HepG2 (cell line): ENCODE measurements around the gene NSUN5. TPM values are rescaled to one million over a fixed set of nuclear protein-coding genes. Genes with fewer than 3 reads are reported as not detected.
"Not testable (repeated sequence)": the region's sequence is repeated elsewhere in the genome, so short reads cannot be mapped to it uniquely, and the experiment has no call there.

Source experiments
- ATAC-seq: fragments of 200-7000 bp; cut with Tn5 transposase; 3 replicates; pipeline ENCODE4 v1.9.1; 2020; ENCODE audit warnings: mild to moderate bottlenecking, moderate library complexity
- BruUV-seq: library from RNA; stranded (reverse); fragments of 400-500 nt; replicated peaks from 2 replicates; lab custom pipeline; 2021; lab: Mats Ljungman, UMichigan
- CTCF ChIA-PET: fragments of 300-600 bp; formaldehyde crosslinking; extraction: SDS; loops from one replicate; lab custom pipeline; 2021; ENCODE audit warnings: low total read pairs, inconsistent platforms, low intra/inter-chr PET ratio; lab: Yijun Ruan, JAX
- POLR2A ChIA-PET: fragments of 350-600 bp; sonication (Branson Sonifier 250); formaldehyde crosslinking; loops from one replicate; lab custom pipeline; 2020; ENCODE audit warnings: antibody characterized with exemption, inconsistent platforms; lab: Yijun Ruan, JAX
- DNase-seq: peaks from one replicate; pipeline ENCODE4 v3.0.0-alpha.2; 2015; ENCODE audit warnings: low spot score
- FAIRE-seq: peaks from 3 replicates; lab custom pipeline; 2011; peaks lifted over from hg19 to GRCh38; lab: Jason Lieb, UNC
- H2AFZ ChIP-seq: one replicate; pipeline ENCODE4 v1.6.1; 2011; ENCODE audit warnings: low read length, inconsistent platforms
- H3K27ac ChIP-seq: fragments of 300-600 bp; 3 replicates; pipeline ENCODE4 v1.8.0; 2011; ENCODE audit warnings: mixed run types, mild to moderate bottlenecking, mixed read lengths, low read length, inconsistent platforms; ENCODE audit not compliant: insufficient read depth; ENCODE audit errors: extremely low read length
- H3K27me3 ChIP-seq, 2 experiments: fragments of 200-600 bp in 1 of 2; 2 replicates in 1 of 2; 3 replicates in 1 of 2; pipeline versions ENCODE4 v1.6.0 to v1.8.0; 2011; ENCODE audit warnings: low read length in 2 of 2, mild to moderate bottlenecking in 2 of 2, moderate library complexity in 2 of 2, inconsistent platforms in 1 of 2; ENCODE audit not compliant: insufficient read depth in 2 of 2, control insufficient read depth in 1 of 2
- H3K36me3 ChIP-seq, 2 experiments: fragments of 200-600 bp in 1 of 2; replicated peaks in 1 of 2; 2 replicates in 1 of 2; 3 replicates in 1 of 2; pipeline versions ENCODE4 v1.5.1 to v1.8.0; 2011; ENCODE audit warnings: low read length in 2 of 2, inconsistent platforms in 1 of 2; ENCODE audit not compliant: insufficient read depth in 2 of 2, control insufficient read depth in 1 of 2
- H3K4me1 ChIP-seq: 2 replicates; pipeline ENCODE4 v1.5.1; 2012; ENCODE audit warnings: low read length, inconsistent platforms; ENCODE audit not compliant: insufficient read depth
- H3K4me2 ChIP-seq: 2 replicates; pipeline ENCODE4 v1.6.0; 2011; ENCODE audit warnings: low read depth, low read length, inconsistent platforms
- H3K4me3 ChIP-seq, 3 experiments: fragments of 200-600 bp in 1 of 3; sonication (generic), shearing (Covaris generic) in 1 of 3; replicated peaks in 1 of 3; 2 replicates each; pipeline ENCODE4 v1.5.1; 2011 to 2016; ENCODE audit warnings: low read length in 3 of 3, inconsistent platforms in 2 of 3, low read depth in 2 of 3, mild to moderate bottlenecking in 2 of 3, control low read depth in 1 of 3, mixed read lengths in 1 of 3; ENCODE audit not compliant: insufficient read depth in 1 of 3
- H3K79me2 ChIP-seq: one replicate; pipeline ENCODE4 v1.6.1; 2011; ENCODE audit warnings: low read length, inconsistent platforms; ENCODE audit not compliant: insufficient read depth
- H3K9ac ChIP-seq: 2 replicates; pipeline ENCODE4 v1.6.0; 2011; ENCODE audit warnings: mild to moderate bottlenecking, low read depth, low read length, inconsistent platforms; ENCODE audit not compliant: insufficient read depth
- H3K9me3 ChIP-seq: 2 replicates; pipeline ENCODE4 v1.5.1; 2012; ENCODE audit warnings: mild to moderate bottlenecking, low read length
- H4K20me1 ChIP-seq: 2 replicates; pipeline ENCODE4 v1.6.0; 2011; ENCODE audit warnings: inconsistent platforms, mild to moderate bottlenecking, low read length, moderate library complexity; ENCODE audit not compliant: insufficient read depth
- WGBS: methylation state at CpG from one replicate; pipeline ENCODE4 v1.1.6; 2017; ENCODE audit warnings: low lambda C conversion rate; 5-methylcytosine and 5-hydroxymethylcytosine counted together
- in situ Hi-C: cut with HindIII; loops from 2 replicates; pipeline ENCODE4 v1.10.0; 2017; ENCODE audit warnings: low pct_unique_long_range_greater_than_20kb; ENCODE audit not compliant: extremely low pct_ligation_motif_present
- intact Hi-C: fragments of 100-400 bp; cut with micrococcal nuclease; formaldehyde crosslinking; loops from one replicate; pipeline ENCODE4 v1.10.0; 2022; ENCODE audit not compliant: unreplicated experiment
- polyA plus RNA-seq, 8 experiments: library from polyadenylated mRNA; depleted of rRNA in 3 of 8; stranded (reverse) in 7 of 8; unstranded in 1 of 8; fragments of >200 nt; fragmentation: Illumina TruSeq in 4 of 8; extraction: Trizol in 4 of 8; gene quantifications; 2 replicates each; pipeline versions ENCODE4 v1.2.1 to v1.2.3, GENCODE V29; 2011 to 2016; ENCODE audit warnings: low read depth in 4 of 8, missing spikeins in 1 of 8, mixed read lengths in 1 of 8; ENCODE audit not compliant: insufficient read depth in 1 of 8
- total RNA-seq, 5 experiments: library from RNA; depleted of rRNA; stranded (reverse); fragments of >200 nt; fragmentation: Illumina TruSeq; extraction: Trizol; gene quantifications; 2 replicates each; pipeline ENCODE4 v1.2.3, GENCODE V29; 2016; ENCODE audit warnings: low read depth in 1 of 5
- TF ChIP-seq, protein P1 (sequence below): sonication (generic); formaldehyde crosslinking; IDR thresholded peaks from 2 replicates; pipeline ENCODE4 v1.4.0; 2020; ENCODE audit warnings: missing genetic modification reagents

NSUN5 gene
- total and polyA plus RNA-seq, 2 of the 13 experiments (the other 11 are each of a cell fraction or from before 2014, with no cell fraction given), result 19.9 to 35.8 TPM

GRCh38 chr7:73301108-73301507 is 7.5 kb downstream of the NSUN5 start:
- ATAC-seq, result peak; percentile 79
- H3K27ac ChIP-seq, FAIRE-seq, POLR2A ChIA-PET, H3K4me2 ChIP-seq, H3K79me2 ChIP-seq: not testable (repeated sequence)
- TF ChIP-seq, protein P1, sequence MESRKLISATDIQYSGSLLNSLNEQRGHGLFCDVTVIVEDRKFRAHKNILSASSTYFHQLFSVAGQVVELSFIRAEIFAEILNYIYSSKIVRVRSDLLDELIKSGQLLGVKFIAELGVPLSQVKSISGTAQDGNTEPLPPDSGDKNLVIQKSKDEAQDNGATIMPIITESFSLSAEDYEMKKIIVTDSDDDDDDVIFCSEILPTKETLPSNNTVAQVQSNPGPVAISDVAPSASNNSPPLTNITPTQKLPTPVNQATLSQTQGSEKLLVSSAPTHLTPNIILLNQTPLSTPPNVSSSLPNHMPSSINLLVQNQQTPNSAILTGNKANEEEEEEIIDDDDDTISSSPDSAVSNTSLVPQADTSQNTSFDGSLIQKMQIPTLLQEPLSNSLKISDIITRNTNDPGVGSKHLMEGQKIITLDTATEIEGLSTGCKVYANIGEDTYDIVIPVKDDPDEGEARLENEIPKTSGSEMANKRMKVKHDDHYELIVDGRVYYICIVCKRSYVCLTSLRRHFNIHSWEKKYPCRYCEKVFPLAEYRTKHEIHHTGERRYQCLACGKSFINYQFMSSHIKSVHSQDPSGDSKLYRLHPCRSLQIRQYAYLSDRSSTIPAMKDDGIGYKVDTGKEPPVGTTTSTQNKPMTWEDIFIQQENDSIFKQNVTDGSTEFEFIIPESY (CRISPR knock-in tag), result peak; percentile 22; the same call in 1 of the 2 replicates
- TF ChIP-seq, all 625 proteins: peak for 1; not testable (repeated sequence) for 624
- 100% methylated on average over 2 of the region's 14 CpGs for WGBS
- H3K4me1 ChIP-seq, H3K27me3 ChIP-seq, H3K4me3 ChIP-seq, H3K9ac ChIP-seq, H3K9me3 ChIP-seq, H4K20me1 ChIP-seq, intact Hi-C loops, BruUV-seq, CTCF ChIA-PET, DNase-seq, in situ Hi-C loops, H3K36me3 ChIP-seq, H2AFZ ChIP-seq: not testable (repeated sequence)

DNA sequence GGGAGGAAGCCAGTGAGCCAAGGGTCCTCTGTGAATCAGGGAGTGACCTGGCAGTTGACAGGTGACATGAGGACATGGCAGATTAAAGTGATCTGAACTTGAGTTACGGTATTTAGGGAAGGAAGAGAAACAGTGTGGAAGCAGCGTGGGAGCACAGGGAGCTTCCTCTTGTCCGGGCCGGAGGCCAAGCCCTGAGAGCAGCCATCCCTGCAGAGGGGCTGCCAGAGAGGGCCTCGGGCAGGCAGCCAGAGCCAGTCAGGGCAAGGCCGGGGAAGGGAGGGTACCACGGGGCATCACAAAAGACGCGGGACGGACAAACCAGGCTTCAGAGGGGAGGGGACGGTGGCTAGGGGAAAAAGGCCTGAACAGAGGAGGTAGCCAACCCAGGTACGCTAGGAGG is 8.8 kb downstream of the NSUN5 start:
- CTCF ChIA-PET, BruUV-seq, H3K9ac ChIP-seq, H3K27ac ChIP-seq, POLR2A ChIA-PET, FAIRE-seq, H3K9me3 ChIP-seq, DNase-seq, H3K27me3 ChIP-seq, H4K20me1 ChIP-seq, H3K4me2 ChIP-seq, H3K36me3 ChIP-seq, intact Hi-C loops, ATAC-seq, in situ Hi-C loops, H2AFZ ChIP-seq, H3K4me3 ChIP-seq, H3K79me2 ChIP-seq, H3K4me1 ChIP-seq: not testable (repeated sequence)
- WGBS, result 90% methylated on average over 6 of the region's 12 CpGs

DNA sequence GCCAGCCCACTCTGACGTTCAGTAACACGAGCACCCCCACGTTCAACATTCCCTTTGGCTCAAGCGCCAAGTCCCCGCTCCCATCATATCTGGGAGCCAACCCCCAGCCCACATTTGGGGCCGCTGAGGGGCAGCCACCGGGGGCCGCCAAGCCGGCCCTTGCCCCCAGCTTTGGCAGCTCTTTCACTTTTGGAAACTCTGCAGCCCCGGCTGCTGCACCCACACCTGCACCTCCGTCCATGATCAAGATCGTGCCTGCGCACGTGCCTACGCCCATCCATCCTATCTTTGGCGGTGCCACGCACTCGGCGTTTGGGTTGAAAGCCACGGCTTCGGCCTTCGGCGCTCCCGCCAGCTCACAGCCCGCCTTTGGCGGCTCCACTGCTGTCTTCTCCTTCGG is 10.9 kb downstream of the NSUN5 start:
- H3K4me3 ChIP-seq, in situ Hi-C loops: not testable (repeated sequence)
- WGBS, result 87% methylated on average over 18 of the region's 27 CpGs

GRCh38 chr7:73297235-73297634 is 11.4 kb downstream of the NSUN5 start:
- H3K4me1 ChIP-seq, H4K20me1 ChIP-seq, ATAC-seq, intact Hi-C loops, H3K4me3 ChIP-seq, H2AFZ ChIP-seq, H3K27me3 ChIP-seq, CTCF ChIA-PET, H3K27ac ChIP-seq, DNase-seq, H3K9ac ChIP-seq, H3K4me2 ChIP-seq, in situ Hi-C loops, FAIRE-seq, H3K9me3 ChIP-seq, H3K79me2 ChIP-seq, POLR2A ChIA-PET, BruUV-seq, H3K36me3 ChIP-seq: not testable (repeated sequence)
- WGBS, result no CpG with 5 or more reads among the region's 13 CpGs

More for the DNA sequence above, 10.9 kb downstream of the NSUN5 start:
- H3K9me3 ChIP-seq, H2AFZ ChIP-seq, H3K4me1 ChIP-seq, H3K36me3 ChIP-seq, ATAC-seq, H3K27ac ChIP-seq, BruUV-seq, FAIRE-seq, H4K20me1 ChIP-seq, POLR2A ChIA-PET, H3K27me3 ChIP-seq, DNase-seq, H3K79me2 ChIP-seq, H3K9ac ChIP-seq, CTCF ChIA-PET, intact Hi-C loops, H3K4me2 ChIP-seq: not testable (repeated sequence)
